Stimulated activated CD8-positive, alpha-beta memory T cell treated with anti-CD3 and anti-CD28 coated beads, Interleukin-12 subunit alpha, Interleukin-12 subunit beta, amount 100 ng/mL, for 24 hours (primary cell): ENCODE measurements around the gene SKOR1.

Source experiments
- DNase-seq: peaks from one replicate; pipeline ENCODE4 v3.0.0-alpha.2; 2020; ENCODE audit errors: extremely low read depth

SKOR1 gene

GRCh38 chr15:67818464-67818863 is 6.8 kb upstream of the SKOR1 start:
- no peak for DNase-seq

GRCh38 chr15:67819636-67820035 is 5.7 kb upstream of the SKOR1 start:
- DNase-seq = no peak

- DNase-seq = no peak
Measured at GRCh38 chr15:67820122-67820991, 5.0 kb upstream of the SKOR1 start.

- no peak for DNase-seq
Measured at GRCh38 chr15:67820992-67821783, 4.1 kb upstream of the SKOR1 start.

GRCh38 chr15:67821784-67822440 is 3.4 kb upstream of the SKOR1 start:
- DNase-seq = no peak

- no peak for DNase-seq
Measured at GRCh38 chr15:67822537-67823313, 2.6 kb upstream of the SKOR1 start.

GRCh38 chr15:67823314-67824196 is 1.8 kb upstream of the SKOR1 start:
- no peak for DNase-seq

- no peak for DNase-seq
Measured at GRCh38 chr15:67824197-67824968, 926 bp upstream of the SKOR1 start.

GRCh38 chr15:67825881-67826716 is 790 bp downstream of the SKOR1 start:
- no peak for DNase-seq

- DNase-seq = no peak
Measured at GRCh38 chr15:67826717-67827561, 1.6 kb downstream of the SKOR1 start.

- DNase-seq = no peak
Measured at GRCh38 chr15:67827562-67828277, 2.4 kb downstream of the SKOR1 start.

- DNase-seq = no peak
Measured at GRCh38 chr15:67828278-67828968, 3.1 kb downstream of the SKOR1 start.

- no peak for DNase-seq
Measured at GRCh38 chr15:67828969-67829646, 3.8 kb downstream of the SKOR1 start.

GRCh38 chr15:67829647-67830504 is 4.6 kb downstream of the SKOR1 start:
- DNase-seq = no peak

GRCh38 chr15:67831363-67831762 is 6.1 kb downstream of the SKOR1 start:
- no peak for DNase-seq
